HepG2 (cell line): ENCODE data around the gene LRRC45. TPM values are rescaled to one million over a fixed set of nuclear protein-coding genes. Genes with fewer than 3 reads are reported as not detected.

Experiments used
- AGO1 ChIP-seq: fragments of 200-400 bp; formaldehyde crosslinking; IDR thresholded peaks from 2 replicates; pipeline ENCODE4 v1.6.1; 2017; ENCODE audit warnings: mild to moderate bottlenecking, low read depth, low read length, moderate library complexity; ENCODE audit not compliant: poor library complexity, severe bottlenecking
- CHCHD3 ChIP-seq: sonication (generic); formaldehyde crosslinking; IDR thresholded peaks from 2 replicates; pipeline ENCODE4 v1.8.0; 2022; ENCODE audit warnings: mild to moderate bottlenecking, missing genetic modification reagents, moderate library complexity
- EP300 ChIP-seq, 3 experiments: sonication (generic) in 1 of 3; formaldehyde crosslinking in 1 of 3; IDR thresholded peaks; 2 replicates each; pipeline versions ENCODE4 v1.5.1 to v1.6.1; 2011 to 2020; ENCODE audit warnings: low read depth in 2 of 3, low read length in 2 of 3, borderline replicate concordance in 1 of 3, improper control_type of control experiment in 1 of 3, mild to moderate bottlenecking in 1 of 3, missing genetic modification reagents in 1 of 3, moderate library complexity in 1 of 3
- FLYWCH1 ChIP-seq: sonication (generic); formaldehyde crosslinking; IDR thresholded peaks from 2 replicates; pipeline ENCODE4 v1.8.1; 2023; ENCODE audit warnings: mild to moderate bottlenecking, missing genetic modification reagents
- HOXA9 ChIP-seq: sonication (generic); formaldehyde crosslinking; IDR thresholded peaks from 2 replicates; pipeline ENCODE4 v1.8.1; 2022; ENCODE audit warnings: missing genetic modification reagents, mild to moderate bottlenecking, moderate library complexity, borderline replicate concordance
- ISX ChIP-seq: sonication (generic); formaldehyde crosslinking; conservative IDR thresholded peaks from 2 replicates; pipeline ENCODE4 v1.5.0; 2020; ENCODE audit warnings: missing genetic modification reagents
- KDM6A ChIP-seq: IDR thresholded peaks from 2 replicates; pipeline ENCODE4 v1.6.1; 2016; ENCODE audit warnings: low read depth
- MIER2 ChIP-seq: IDR thresholded peaks from 2 replicates; pipeline ENCODE4 v1.6.1; 2016; ENCODE audit warnings: missing biosample characterization, missing genetic modification reagents
- PTBP1 ChIP-seq: fragments of 200-400 bp; formaldehyde crosslinking; IDR thresholded peaks from 2 replicates; pipeline ENCODE4 v1.6.1; 2018; ENCODE audit warnings: low read length, low read depth; ENCODE audit not compliant: poor library complexity, severe bottlenecking
- TAF1 ChIP-seq: sonication (generic); formaldehyde crosslinking; IDR thresholded peaks from 2 replicates; pipeline ENCODE4 v1.4.0; 2020; ENCODE audit warnings: missing genetic modification reagents
- TEAD2 ChIP-seq: sonication (generic); formaldehyde crosslinking; IDR thresholded peaks from 2 replicates; pipeline ENCODE4 v1.9.0; 2021; ENCODE audit warnings: missing genetic modification reagents
- TEAD3 ChIP-seq: optimal IDR thresholded peaks from 2 replicates; pipeline ENCODE3; 2016; ENCODE audit warnings: borderline replicate concordance
- ZNF121 ChIP-seq: sonication (generic); formaldehyde crosslinking; IDR thresholded peaks from 2 replicates; pipeline ENCODE4 v1.5.0; 2020; ENCODE audit warnings: mild to moderate bottlenecking, missing genetic modification reagents
- ZNF235 ChIP-seq: sonication (generic); formaldehyde crosslinking; IDR thresholded peaks from 2 replicates; pipeline ENCODE4 v1.8.1; 2023; ENCODE audit warnings: mild to moderate bottlenecking, missing genetic modification reagents, borderline replicate concordance
- ZNF761 ChIP-seq: sonication (generic); formaldehyde crosslinking; conservative IDR thresholded peaks from 2 replicates; pipeline ENCODE4 v1.4.0; 2020; ENCODE audit warnings: mild to moderate bottlenecking, missing genetic modification reagents
- ZNF792 ChIP-seq: IDR thresholded peaks from 2 replicates; pipeline ENCODE4 v1.6.1; 2016
- ZSCAN20 ChIP-seq: sonication (generic); formaldehyde crosslinking; IDR thresholded peaks from 2 replicates; pipeline ENCODE4 v1.4.0; 2020; ENCODE audit warnings: missing genetic modification reagents, mild to moderate bottlenecking, borderline replicate concordance
- polyA plus RNA-seq, 8 experiments: library from polyadenylated mRNA; depleted of rRNA in 3 of 8; stranded (reverse) in 7 of 8; unstranded in 1 of 8; fragments of >200 nt; fragmentation: Illumina TruSeq in 4 of 8; extraction: Trizol in 4 of 8; gene quantifications; 2 replicates each; pipeline versions ENCODE4 v1.2.1 to v1.2.3, GENCODE V29; 2011 to 2016; ENCODE audit warnings: low read depth in 4 of 8, missing spikeins in 1 of 8, mixed read lengths in 1 of 8; ENCODE audit not compliant: insufficient read depth in 1 of 8
- total RNA-seq, 5 experiments: library from RNA; depleted of rRNA; stranded (reverse); fragments of >200 nt; fragmentation: Illumina TruSeq; extraction: Trizol; gene quantifications; 2 replicates each; pipeline ENCODE4 v1.2.3, GENCODE V29; 2016; ENCODE audit warnings: low read depth in 1 of 5
- TF ChIP-seq, protein P1 (sequence below): sonication (generic); formaldehyde crosslinking; IDR thresholded peaks from 2 replicates; pipeline ENCODE4 v1.4.0; 2020; ENCODE audit warnings: missing genetic modification reagents
- TF ChIP-seq, protein P2 (sequence below): IDR thresholded peaks from 2 replicates; pipeline ENCODE4 v1.6.1; 2016; ENCODE audit warnings: low read depth
- TF ChIP-seq, protein P3 (sequence below): sonication (generic); formaldehyde crosslinking; IDR thresholded peaks from 2 replicates; pipeline ENCODE4 v1.8.1; 2023; ENCODE audit warnings: mild to moderate bottlenecking, missing genetic modification reagents
- TF ChIP-seq, protein P4 (sequence below): sonication (generic); formaldehyde crosslinking; IDR thresholded peaks from 2 replicates; pipeline ENCODE4 v1.4.0; 2020; ENCODE audit warnings: mild to moderate bottlenecking, missing genetic modification reagents

Gene LRRC45
- total and polyA plus RNA-seq, 2 of the 13 experiments (the other 11 are each of a cell fraction or from before 2014, with no cell fraction given): 11.6 to 48.1 TPM

DNA sequence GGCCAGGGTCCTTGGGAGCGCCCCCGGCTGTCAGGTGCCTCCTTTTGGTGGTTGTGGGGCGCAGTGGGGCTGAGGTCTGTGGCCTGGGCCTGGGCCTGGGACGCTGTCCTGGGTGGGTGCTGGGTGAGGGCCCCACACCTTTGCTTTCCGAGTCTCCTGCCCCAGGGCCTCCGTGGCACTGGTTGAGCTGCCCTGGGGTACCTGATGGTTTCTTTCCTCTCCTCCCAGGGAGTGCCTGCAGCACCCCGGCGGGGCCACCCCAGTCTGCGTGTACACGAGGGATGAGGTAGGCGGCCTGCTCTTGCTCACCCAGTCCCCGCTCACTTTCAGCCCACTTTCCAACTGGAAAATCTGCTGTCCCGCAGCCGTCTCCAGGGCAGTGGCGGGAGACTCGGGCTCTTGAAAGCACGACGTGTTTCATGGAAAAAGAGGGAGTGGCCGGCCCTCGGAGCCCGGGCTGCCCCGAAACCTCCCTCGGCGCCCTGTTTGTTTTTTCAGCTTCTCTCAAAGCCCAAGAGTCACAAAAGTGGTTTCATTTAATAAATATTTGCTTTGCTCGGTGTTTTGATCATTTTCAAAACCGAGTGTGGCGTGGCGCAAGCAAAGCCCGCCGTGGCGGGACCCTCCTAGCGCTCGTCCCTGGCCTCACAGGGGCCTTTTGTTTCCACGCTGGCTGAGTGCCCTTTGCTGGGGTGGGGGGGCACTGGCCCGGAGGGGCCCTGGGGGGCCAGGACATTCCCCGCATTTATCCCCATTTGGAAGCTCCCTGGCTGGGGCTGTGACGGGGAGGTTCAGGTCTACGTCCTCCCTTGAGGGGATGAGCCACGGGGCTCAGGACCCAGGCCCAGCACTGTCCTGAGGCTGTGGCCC is 28.3 kb upstream of the LRRC45 start (continued):
- TF ChIP-seq, protein P1, sequence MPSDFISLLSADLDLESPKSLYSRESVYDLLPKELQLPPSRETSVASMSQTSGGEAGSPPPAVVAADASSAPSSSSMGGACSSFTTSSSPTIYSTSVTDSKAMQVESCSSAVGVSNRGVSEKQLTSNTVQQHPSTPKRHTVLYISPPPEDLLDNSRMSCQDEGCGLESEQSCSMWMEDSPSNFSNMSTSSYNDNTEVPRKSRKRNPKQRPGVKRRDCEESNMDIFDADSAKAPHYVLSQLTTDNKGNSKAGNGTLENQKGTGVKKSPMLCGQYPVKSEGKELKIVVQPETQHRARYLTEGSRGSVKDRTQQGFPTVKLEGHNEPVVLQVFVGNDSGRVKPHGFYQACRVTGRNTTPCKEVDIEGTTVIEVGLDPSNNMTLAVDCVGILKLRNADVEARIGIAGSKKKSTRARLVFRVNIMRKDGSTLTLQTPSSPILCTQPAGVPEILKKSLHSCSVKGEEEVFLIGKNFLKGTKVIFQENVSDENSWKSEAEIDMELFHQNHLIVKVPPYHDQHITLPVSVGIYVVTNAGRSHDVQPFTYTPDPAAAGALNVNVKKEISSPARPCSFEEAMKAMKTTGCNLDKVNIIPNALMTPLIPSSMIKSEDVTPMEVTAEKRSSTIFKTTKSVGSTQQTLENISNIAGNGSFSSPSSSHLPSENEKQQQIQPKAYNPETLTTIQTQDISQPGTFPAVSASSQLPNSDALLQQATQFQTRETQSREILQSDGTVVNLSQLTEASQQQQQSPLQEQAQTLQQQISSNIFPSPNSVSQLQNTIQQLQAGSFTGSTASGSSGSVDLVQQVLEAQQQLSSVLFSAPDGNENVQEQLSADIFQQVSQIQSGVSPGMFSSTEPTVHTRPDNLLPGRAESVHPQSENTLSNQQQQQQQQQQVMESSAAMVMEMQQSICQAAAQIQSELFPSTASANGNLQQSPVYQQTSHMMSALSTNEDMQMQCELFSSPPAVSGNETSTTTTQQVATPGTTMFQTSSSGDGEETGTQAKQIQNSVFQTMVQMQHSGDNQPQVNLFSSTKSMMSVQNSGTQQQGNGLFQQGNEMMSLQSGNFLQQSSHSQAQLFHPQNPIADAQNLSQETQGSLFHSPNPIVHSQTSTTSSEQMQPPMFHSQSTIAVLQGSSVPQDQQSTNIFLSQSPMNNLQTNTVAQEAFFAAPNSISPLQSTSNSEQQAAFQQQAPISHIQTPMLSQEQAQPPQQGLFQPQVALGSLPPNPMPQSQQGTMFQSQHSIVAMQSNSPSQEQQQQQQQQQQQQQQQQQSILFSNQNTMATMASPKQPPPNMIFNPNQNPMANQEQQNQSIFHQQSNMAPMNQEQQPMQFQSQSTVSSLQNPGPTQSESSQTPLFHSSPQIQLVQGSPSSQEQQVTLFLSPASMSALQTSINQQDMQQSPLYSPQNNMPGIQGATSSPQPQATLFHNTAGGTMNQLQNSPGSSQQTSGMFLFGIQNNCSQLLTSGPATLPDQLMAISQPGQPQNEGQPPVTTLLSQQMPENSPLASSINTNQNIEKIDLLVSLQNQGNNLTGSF (CRISPR knock-in tag): peak; percentile 70; the same call in 1 of the 2 replicates
- peak; percentile 90 to 98 for TF ChIP-seq EP300 (IDR thresholded peaks at IDR 0.05; ENCODE audit: low read depth in 2 of 2, low read length in 2 of 2)
- peak; percentile 70; the same call in 1 of the 2 replicates for TF ChIP-seq EP300 (CRISPR knock-in tag; IDR thresholded peaks at IDR 0.05; ENCODE audit: borderline replicate concordance)
- TF ChIP-seq KDM6A: peak; percentile 26
- TF ChIP-seq AGO1: peak; percentile 91
- no peak for TF ChIP-seq HOXA9 (CRISPR knock-in tag)
- TF ChIP-seq, protein P2, sequence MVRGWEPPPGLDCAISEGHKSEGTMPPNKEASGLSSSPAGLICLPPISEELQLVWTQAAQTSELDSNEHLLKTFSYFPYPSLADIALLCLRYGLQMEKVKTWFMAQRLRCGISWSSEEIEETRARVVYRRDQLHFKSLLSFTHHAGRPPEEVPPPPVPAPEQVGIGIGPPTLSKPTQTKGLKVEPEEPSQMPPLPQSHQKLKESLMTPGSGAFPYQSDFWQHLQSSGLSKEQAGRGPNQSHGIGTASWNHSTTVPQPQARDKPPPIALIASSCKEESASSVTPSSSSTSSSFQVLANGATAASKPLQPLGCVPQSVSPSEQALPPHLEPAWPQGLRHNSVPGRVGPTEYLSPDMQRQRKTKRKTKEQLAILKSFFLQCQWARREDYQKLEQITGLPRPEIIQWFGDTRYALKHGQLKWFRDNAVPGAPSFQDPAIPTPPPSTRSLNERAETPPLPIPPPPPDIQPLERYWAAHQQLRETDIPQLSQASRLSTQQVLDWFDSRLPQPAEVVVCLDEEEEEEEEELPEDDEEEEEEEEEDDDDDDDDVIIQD: 0 out of 2 replicates have a peak, but pooled peaks have one; percentile 9
- TF ChIP-seq, protein P3, sequence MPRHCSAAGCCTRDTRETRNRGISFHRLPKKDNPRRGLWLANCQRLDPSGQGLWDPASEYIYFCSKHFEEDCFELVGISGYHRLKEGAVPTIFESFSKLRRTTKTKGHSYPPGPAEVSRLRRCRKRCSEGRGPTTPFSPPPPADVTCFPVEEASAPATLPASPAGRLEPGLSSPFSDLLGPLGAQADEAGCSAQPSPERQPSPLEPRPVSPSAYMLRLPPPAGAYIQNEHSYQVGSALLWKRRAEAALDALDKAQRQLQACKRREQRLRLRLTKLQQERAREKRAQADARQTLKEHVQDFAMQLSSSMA (CRISPR knock-in tag): no peak
- peak; percentile 22; the same call in 1 of the 2 replicates for TF ChIP-seq ZNF235
- TF ChIP-seq ISX (CRISPR knock-in tag): no peak
- TF ChIP-seq FLYWCH1 (CRISPR knock-in tag): no peak
- TF ChIP-seq ZNF761 (CRISPR knock-in tag): no peak
- TF ChIP-seq, protein P4, sequence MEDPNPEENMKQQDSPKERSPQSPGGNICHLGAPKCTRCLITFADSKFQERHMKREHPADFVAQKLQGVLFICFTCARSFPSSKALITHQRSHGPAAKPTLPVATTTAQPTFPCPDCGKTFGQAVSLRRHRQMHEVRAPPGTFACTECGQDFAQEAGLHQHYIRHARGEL: no peak
- no peak for TF ChIP-seq ZNF121 (CRISPR knock-in tag)
- TF ChIP-seq ZSCAN20 (CRISPR knock-in tag): peak; percentile 50; the same call in 1 of the 2 replicates
- TF ChIP-seq TEAD3: peak; percentile 77
- TF ChIP-seq ZNF792 (CRISPR knock-in tag): peak; percentile 34; the same call in 1 of the 2 replicates
- TF ChIP-seq TAF1 (CRISPR knock-in tag): peak; percentile 67
- TF ChIP-seq CHCHD3 (CRISPR knock-in tag): no peak
- TF ChIP-seq MIER2 (CRISPR knock-in tag): 0 out of 2 replicates have a peak, but pooled peaks have one; percentile 4
- TF ChIP-seq TEAD2: no peak
- TF ChIP-seq PTBP1: peak; percentile 22
